Keratinocyte (primary cell): ENCODE results near the gene DCK. TPM values are rescaled to one million over a fixed set of nuclear protein-coding genes. Genes with fewer than 3 reads are reported as not detected.
"Not testable (repeated sequence)": the region's sequence is repeated elsewhere in the genome, so short reads cannot be mapped to it uniquely, and the experiment has no call there.

ENCODE experiments used
- DNase-seq: peaks from one replicate; pipeline ENCODE4 v3.0.0-alpha.2; 2011; ENCODE audit warnings: low read depth, missing footprints, low spot score
- FAIRE-seq: peaks from 2 replicates; lab custom pipeline; 2011; peaks lifted over from hg19 to GRCh38; lab: Jason Lieb, UNC
- H2AFZ ChIP-seq: 2 replicates; pipeline ENCODE4 v1.6.0; 2012; ENCODE audit warnings: low read length, control low read depth, inconsistent platforms; ENCODE audit not compliant: control insufficient read depth
- H3K27ac ChIP-seq: 2 replicates; pipeline ENCODE4 v1.5.1; 2011; ENCODE audit warnings: low read length; ENCODE audit not compliant: control insufficient read depth, insufficient read depth
- H3K27me3 ChIP-seq: 3 replicates; pipeline ENCODE4 v1.6.0; 2011; ENCODE audit warnings: low read length; ENCODE audit not compliant: control insufficient read depth, insufficient read depth; ENCODE audit errors: extremely low read depth
- H3K36me3 ChIP-seq, 2 experiments: 2 replicates in 1 of 2; 3 replicates in 1 of 2; pipeline ENCODE4 v1.5.1; 2011; ENCODE audit warnings: low read length in 2 of 2, mild to moderate bottlenecking in 1 of 2; ENCODE audit not compliant: control insufficient read depth in 2 of 2, insufficient read depth in 2 of 2; ENCODE audit errors: extremely low read depth in 1 of 2
- H3K4me1 ChIP-seq: 3 replicates; pipeline ENCODE4 v1.5.1; 2011; ENCODE audit warnings: low read length; ENCODE audit not compliant: control insufficient read depth, insufficient read depth; ENCODE audit errors: extremely low read depth
- H3K4me2 ChIP-seq: 3 replicates; pipeline ENCODE4 v1.6.0; 2011; ENCODE audit warnings: low read depth, low read length; ENCODE audit not compliant: control insufficient read depth, insufficient read depth; ENCODE audit errors: extremely low read depth
- H3K4me3 ChIP-seq, 3 experiments: fragments of 200-600 bp in 1 of 3; sonication (generic) in 1 of 3; 2 replicates in 2 of 3; 3 replicates in 1 of 3; pipeline ENCODE4 v1.5.1; 2011 to 2016; ENCODE audit warnings: low read length in 3 of 3, mild to moderate bottlenecking in 3 of 3, control low read depth in 2 of 3, inconsistent platforms in 1 of 3, low read depth in 1 of 3, mixed read lengths in 1 of 3, mixed run types in 1 of 3, moderate library complexity in 1 of 3; ENCODE audit not compliant: control insufficient read depth in 2 of 3, insufficient read depth in 2 of 3; ENCODE audit errors: extremely low read depth in 1 of 3
- H3K79me2 ChIP-seq: 2 replicates; pipeline ENCODE4 v1.6.0; 2012; ENCODE audit warnings: low read length; ENCODE audit not compliant: control insufficient read depth, insufficient read depth
- H3K9ac ChIP-seq: 3 replicates; pipeline ENCODE4 v1.6.0; 2011; ENCODE audit warnings: low read length; ENCODE audit not compliant: control insufficient read depth, insufficient read depth; ENCODE audit errors: extremely low read depth
- H3K9me1 ChIP-seq: 3 replicates; pipeline ENCODE4 v1.6.0; 2011; ENCODE audit warnings: low read length; ENCODE audit not compliant: control insufficient read depth, insufficient read depth; ENCODE audit errors: extremely low read depth
- H3K9me3 ChIP-seq: 2 replicates; pipeline ENCODE4 v1.5.1; 2012; ENCODE audit warnings: low read depth, low read length; ENCODE audit not compliant: control insufficient read depth
- H4K20me1 ChIP-seq: 3 replicates; pipeline ENCODE4 v1.6.0; 2011; ENCODE audit warnings: low read length; ENCODE audit not compliant: control insufficient read depth, insufficient read depth; ENCODE audit errors: extremely low read depth
- CTCF ChIP-seq, 3 experiments: IDR thresholded peaks in 1 of 3; conservative IDR thresholded peaks in 1 of 3; optimal IDR thresholded peaks in 1 of 3; 2 replicates in 2 of 3; 3 replicates in 1 of 3; pipeline versions ENCODE3 to v1.5.1; 2011; ENCODE audit warnings: low read length in 3 of 3, mild to moderate bottlenecking in 3 of 3, moderate library complexity in 2 of 3, control low read depth in 1 of 3, inconsistent platforms in 1 of 3; ENCODE audit not compliant: insufficient read depth in 2 of 3; ENCODE audit errors: extremely low read depth in 1 of 3
- EZH2 ChIP-seq: IDR thresholded peaks from one replicate; pipeline ENCODE4 v1.6.1; 2012; ENCODE audit warnings: inconsistent platforms, mild to moderate bottlenecking, low read length, moderate library complexity
- dilution Hi-C: fragments of 300-500 bp; cut with MboI; formaldehyde crosslinking; loops from one replicate; pipeline ENCODE4 v1.7.0; 2020; ENCODE audit warnings: low sequenced_read_pairs; ENCODE audit not compliant: extremely low pct_ligation_motif_present
- polyA plus RNA-seq, 5 experiments: library from polyadenylated mRNA; depleted of rRNA in 3 of 5; stranded (reverse) in 3 of 5; stranded (forward) in 1 of 5; unstranded in 1 of 5; fragments of >200 nt; gene quantifications; 1 replicate in 1 of 5; 2 replicates in 3 of 5; 3 replicates in 1 of 5; pipeline versions ENCODE4 v1.2.1 to v1.2.3, GENCODE V29; 2011 to 2012; ENCODE audit warnings: missing spikeins in 2 of 5, low read depth in 1 of 5, low replicate concordance in 1 of 5

The DCK gene
- polyA plus RNA-seq, 1 donor (not counting 4 experiments of a cell fraction or from before 2014, with no cell fraction given), result 11.3 TPM

- no peaks in the 10 kb centered on the region for H3K9me1 ChIP-seq
- dilution Hi-C loops, result no loop called here
These were observed 18.0 kb downstream of the DCK start for GRCh38 chr4:71011451-71011850.

GRCh38 chr4:71017391-71017790 is 23.9 kb downstream of the DCK start:
- H3K9ac ChIP-seq, H3K4me2 ChIP-seq, H2AFZ ChIP-seq, H3K27ac ChIP-seq, H3K4me1 ChIP-seq, H3K9me1 ChIP-seq, FAIRE-seq, H3K79me2 ChIP-seq, H3K36me3 ChIP-seq, H3K9me3 ChIP-seq, dilution Hi-C loops, H4K20me1 ChIP-seq, H3K4me3 ChIP-seq, H3K27me3 ChIP-seq, DNase-seq: not testable (repeated sequence)

More at GRCh38 chr4:71011451-71011850, 18.0 kb downstream of the DCK start:
- Histone ChIP-seq H3K9ac (no peak overlapping the region), H3K4me3 (no peak overlapping the region), H3K79me2 (no peaks in the 10 kb centered on the region), H4K20me1 (no peaks in the 10 kb centered on the region), H3K9me3 (no peaks in the 10 kb centered on the region), H3K4me2 (no peak overlapping the region), H2AFZ (no peak overlapping the region), H3K36me3 (no peaks in the 10 kb centered on the region), H3K4me1 (peaks cover 6% of the 10 kb centered on the region), H3K27ac (no peak overlapping the region), H3K27me3 (no peaks in the 10 kb centered on the region)
- FAIRE-seq (no peak), DNase-seq (no peak)
- TF ChIP-seq CTCF (optimal IDR thresholded peaks at IDR 0.05 in 1 of 3, IDR thresholded peaks at IDR 0.05 in 1 of 3, conservative IDR thresholded peaks at IDR 0.05 in 1 of 3; ENCODE audit: extremely low read depth in 1 of 3, insufficient read depth in 2 of 3, low read length in 3 of 3), result no peak
- no peak for TF ChIP-seq EZH2

GRCh38 chr4:71020611-71021010 is 27.2 kb downstream of the DCK start:
- Histone ChIP-seq H3K79me2 (no peaks in the 10 kb centered on the region), H3K9ac (no peak overlapping the region), H3K4me1 (no peaks in the 10 kb centered on the region), H3K27ac (no peak overlapping the region), H3K27me3 (no peaks in the 10 kb centered on the region), H3K4me2 (no peak overlapping the region), H2AFZ (no peak overlapping the region), H4K20me1 (no peaks in the 10 kb centered on the region), H3K36me3 (peaks cover 0 to 1% of the 10 kb centered on the region in 2 experiments), H3K9me1 (no peaks in the 10 kb centered on the region), H3K9me3 (no peaks in the 10 kb centered on the region), H3K4me3 (no peak overlapping the region)
- no peak for TF ChIP-seq CTCF (optimal IDR thresholded peaks at IDR 0.05 in 1 of 3, IDR thresholded peaks at IDR 0.05 in 1 of 3, conservative IDR thresholded peaks at IDR 0.05 in 1 of 3; ENCODE audit: extremely low read depth in 1 of 3, insufficient read depth in 2 of 3, low read length in 3 of 3)
- no peak for TF ChIP-seq EZH2
- DNase-seq (no peak), FAIRE-seq (no peak)
- dilution Hi-C loops, result no loop called here
